CD4-positive, alpha-beta T cell treated with Interleukin-1 beta for 1 hour (primary cell): ENCODE data around the gene AGA.

Experiments used
- DNase-seq, 2 donors: peaks; one replicate each; pipeline ENCODE4 v3.0.0-alpha.2; 2020 to 2022

AGA gene

GRCh38 chr4:177385576-177386277 is 56.5 kb downstream of the AGA start:
- no peak for DNase-seq

GRCh38 chr4:177384856-177385397 is 57.3 kb downstream of the AGA start:
- no peak for DNase-seq

GRCh38 chr4:177381762-177382310 is 60.4 kb downstream of the AGA start:
- no peak for DNase-seq
